ENCODE measurements around the gene KIF6. TPM values are rescaled to one million over a fixed set of nuclear protein-coding genes. Genes with fewer than 3 reads are reported as not detected.

Gene KIF6
- polyA plus RNA-seq, 3 donors = not detected

DNA sequence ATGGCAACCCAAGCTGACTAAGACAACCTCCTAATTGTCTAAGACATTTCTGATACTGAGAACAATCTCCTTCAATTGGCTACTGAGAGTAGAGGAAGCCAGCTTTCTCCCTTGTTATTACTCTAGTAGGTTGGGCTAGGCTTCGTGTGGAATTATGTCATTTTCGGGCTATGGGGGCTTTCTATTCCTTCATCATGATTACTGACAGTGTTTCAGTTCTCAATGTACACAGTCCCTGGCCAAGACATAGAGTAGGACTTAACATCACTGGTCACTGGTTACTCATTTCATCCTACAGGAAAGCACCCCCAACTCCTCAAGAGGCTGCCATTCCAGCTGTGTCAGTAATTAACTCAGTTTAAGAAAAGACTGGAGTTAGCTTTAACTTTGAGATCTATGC is 100.0 kb downstream of the KIF6 start:
- no peaks in the 10 kb centered on the region for H3K27me3 ChIP-seq (ENCODE audit: control insufficient read depth in 2 of 2, insufficient read depth in 2 of 2, low read length in 2 of 2)
- Mint-ChIP-seq H3K4me1 (no peaks in the 10 kb centered on the region), H3K4me3 (no peak overlapping the region), H3K36me3 (no peaks in the 10 kb centered on the region), H3K27ac (no peak overlapping the region), H3K9me3 (peaks cover 0 to 2% (median 0%) of the 10 kb centered on the region in 7 donors), H3K27me3 (ENCODE audit: low read depth in 3 of 3) (peaks cover 0 to 3% (median 3%) of the 10 kb centered on the region in 3 donors)
- no peaks in the 10 kb centered on the region for H3K9me3 ChIP-seq (replicated peaks in 1 of 2; ENCODE audit: control insufficient read depth in 1 of 2, insufficient read depth in 1 of 2, low read length in 2 of 2)
- H3K9ac ChIP-seq (ENCODE audit: insufficient read depth, low read length, poor library complexity, severe bottlenecking) = no peak overlapping the region
- WGBS (ENCODE audit: insufficient coverage) = no CpG with 5 or more reads among the region's 2 CpGs
- no peaks in the 10 kb centered on the region for H3K79me2 ChIP-seq (ENCODE audit: insufficient read depth, low read length)
- TF ChIP-seq, protein P1, sequence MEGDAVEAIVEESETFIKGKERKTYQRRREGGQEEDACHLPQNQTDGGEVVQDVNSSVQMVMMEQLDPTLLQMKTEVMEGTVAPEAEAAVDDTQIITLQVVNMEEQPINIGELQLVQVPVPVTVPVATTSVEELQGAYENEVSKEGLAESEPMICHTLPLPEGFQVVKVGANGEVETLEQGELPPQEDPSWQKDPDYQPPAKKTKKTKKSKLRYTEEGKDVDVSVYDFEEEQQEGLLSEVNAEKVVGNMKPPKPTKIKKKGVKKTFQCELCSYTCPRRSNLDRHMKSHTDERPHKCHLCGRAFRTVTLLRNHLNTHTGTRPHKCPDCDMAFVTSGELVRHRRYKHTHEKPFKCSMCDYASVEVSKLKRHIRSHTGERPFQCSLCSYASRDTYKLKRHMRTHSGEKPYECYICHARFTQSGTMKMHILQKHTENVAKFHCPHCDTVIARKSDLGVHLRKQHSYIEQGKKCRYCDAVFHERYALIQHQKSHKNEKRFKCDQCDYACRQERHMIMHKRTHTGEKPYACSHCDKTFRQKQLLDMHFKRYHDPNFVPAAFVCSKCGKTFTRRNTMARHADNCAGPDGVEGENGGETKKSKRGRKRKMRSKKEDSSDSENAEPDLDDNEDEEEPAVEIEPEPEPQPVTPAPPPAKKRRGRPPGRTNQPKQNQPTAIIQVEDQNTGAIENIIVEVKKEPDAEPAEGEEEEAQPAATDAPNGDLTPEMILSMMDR (IDR thresholded peaks at IDR 0.05) = no peak
- no peak overlapping the region for H2AFZ ChIP-seq (ENCODE audit: insufficient read depth, low read depth, low read length, poor library complexity, severe bottlenecking)
- H3K4me3 ChIP-seq (replicated peaks in 1 of 3; ENCODE audit: low read depth in 2 of 3, low read length in 3 of 3) = no peak overlapping the region
- intact Hi-C loops (cut with micrococcal nuclease) = no loop called here
- no peaks in the 10 kb centered on the region for H3K36me3 ChIP-seq (replicated peaks in 1 of 2; ENCODE audit: control insufficient read depth in 1 of 2, insufficient read depth in 2 of 2, low read length in 2 of 2)
- no peaks in the 10 kb centered on the region for H3K4me1 ChIP-seq (ENCODE audit: control insufficient read depth in 1 of 2, insufficient read depth in 2 of 2, low read length in 2 of 2)
- DNase-seq = no peak
- no peak overlapping the region for H3K4me2 ChIP-seq (replicated peaks; ENCODE audit: extremely low read depth, low read length, poor library complexity, severe bottlenecking)
- H3K27ac ChIP-seq (ENCODE audit: low read depth in 1 of 2, low read length in 2 of 2) = no peak overlapping the region
- H4K20me1 ChIP-seq (ENCODE audit: insufficient read depth, low read length) = no peaks in the 10 kb centered on the region

DNA sequence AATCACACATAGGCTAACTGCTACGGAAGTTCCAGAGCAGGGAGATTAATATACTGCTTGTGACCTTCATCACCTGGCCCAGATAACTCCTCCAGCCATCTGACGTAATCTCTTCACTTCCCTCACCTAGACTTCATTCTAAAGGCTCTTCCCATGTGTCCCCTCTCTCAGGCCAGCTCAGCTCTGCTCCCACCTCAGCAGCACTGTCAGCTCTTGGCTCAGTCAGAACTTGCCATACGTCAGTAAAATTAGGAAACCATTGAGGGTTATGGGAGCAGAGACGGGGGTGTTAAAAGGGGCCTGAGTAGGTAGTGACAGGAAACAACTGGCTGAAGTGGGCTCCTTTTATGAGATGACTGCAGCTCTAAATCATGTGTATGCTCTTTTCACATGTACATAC is 101.5 kb downstream of the KIF6 start:
- H4K20me1 ChIP-seq (ENCODE audit: insufficient read depth, low read length) = no peaks in the 10 kb centered on the region
- H3K9me3 Mint-ChIP-seq = peaks cover 0 to 2% (median 0%) of the 10 kb centered on the region in 7 donors
- no peak overlapping the region for H3K9ac ChIP-seq (ENCODE audit: insufficient read depth, low read length, poor library complexity, severe bottlenecking)
- H3K36me3 ChIP-seq (replicated peaks in 1 of 2; ENCODE audit: control insufficient read depth in 1 of 2, insufficient read depth in 2 of 2, low read length in 2 of 2) = no peaks in the 10 kb centered on the region
- WGBS (ENCODE audit: insufficient coverage) = 94% methylated on average over 2 of the region's 4 CpGs
- no peaks in the 10 kb centered on the region for H3K36me3 Mint-ChIP-seq
- no peak overlapping the region for H3K27ac ChIP-seq (ENCODE audit: low read depth in 1 of 2, low read length in 2 of 2)
- H3K27me3 ChIP-seq (ENCODE audit: control insufficient read depth in 2 of 2, insufficient read depth in 2 of 2, low read length in 2 of 2) = no peaks in the 10 kb centered on the region
- H3K4me1 ChIP-seq (ENCODE audit: control insufficient read depth in 1 of 2, insufficient read depth in 2 of 2, low read length in 2 of 2) = no peaks in the 10 kb centered on the region
- H3K27ac Mint-ChIP-seq = no peak overlapping the region
- H3K27me3 Mint-ChIP-seq (ENCODE audit: low read depth in 3 of 3) = peaks cover 0 to 3% (median 3%) of the 10 kb centered on the region in 3 donors
- DNase-seq = no peak
- H3K4me3 Mint-ChIP-seq = no peak overlapping the region
- no peak overlapping the region for H3K4me3 ChIP-seq (replicated peaks in 1 of 3; ENCODE audit: low read depth in 2 of 3, low read length in 3 of 3)
- no peak overlapping the region for H3K4me2 ChIP-seq (replicated peaks; ENCODE audit: extremely low read depth, low read length, poor library complexity, severe bottlenecking)
- no peak overlapping the region for H2AFZ ChIP-seq (ENCODE audit: insufficient read depth, low read depth, low read length, poor library complexity, severe bottlenecking)
- intact Hi-C loops (cut with micrococcal nuclease) = no loop called here
- no peaks in the 10 kb centered on the region for H3K4me1 Mint-ChIP-seq
- TF ChIP-seq, protein P1 (IDR thresholded peaks at IDR 0.05) = no peak
- no peaks in the 10 kb centered on the region for H3K9me3 ChIP-seq (replicated peaks in 1 of 2; ENCODE audit: control insufficient read depth in 1 of 2, insufficient read depth in 1 of 2, low read length in 2 of 2)
- H3K79me2 ChIP-seq (ENCODE audit: insufficient read depth, low read length) = no peaks in the 10 kb centered on the region

All from CD14-positive monocyte (primary cell).